Activated CD8-positive, alpha-beta memory T cell treated with anti-CD3 and anti-CD28 coated beads, Interleukin-2, amount 50 U/mL, for 4 hours (primary cell): ENCODE data around the gene SLC2A13.
"Not testable (repeated sequence)": the region's sequence is repeated elsewhere in the genome, so short reads cannot be mapped to it uniquely, and the experiment has no call there.

ENCODE experiments used
- DNase-seq: peaks from one replicate; pipeline ENCODE4 v3.0.0-alpha.2; 2020

The SLC2A13 gene

DNA sequence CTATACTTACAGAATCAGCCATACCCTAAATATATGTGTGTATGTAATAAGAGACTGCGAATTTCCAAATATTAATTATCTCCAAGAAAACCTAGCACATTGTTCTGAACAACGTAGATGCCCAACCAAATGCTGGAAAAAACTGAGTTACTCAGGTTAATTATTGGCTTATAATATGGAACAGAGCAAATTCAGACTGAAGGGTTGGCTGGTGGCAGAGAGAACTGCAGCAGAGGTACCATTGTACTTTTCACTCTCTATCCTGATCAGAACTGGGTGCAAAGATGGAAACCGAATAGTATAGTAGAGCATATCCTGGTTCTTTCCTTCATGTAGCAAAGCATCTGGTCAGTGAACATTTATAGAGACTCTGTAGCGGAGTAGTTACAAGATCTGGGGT, 185.7 kb downstream of the SLC2A13 start:
- no peak for DNase-seq

DNA sequence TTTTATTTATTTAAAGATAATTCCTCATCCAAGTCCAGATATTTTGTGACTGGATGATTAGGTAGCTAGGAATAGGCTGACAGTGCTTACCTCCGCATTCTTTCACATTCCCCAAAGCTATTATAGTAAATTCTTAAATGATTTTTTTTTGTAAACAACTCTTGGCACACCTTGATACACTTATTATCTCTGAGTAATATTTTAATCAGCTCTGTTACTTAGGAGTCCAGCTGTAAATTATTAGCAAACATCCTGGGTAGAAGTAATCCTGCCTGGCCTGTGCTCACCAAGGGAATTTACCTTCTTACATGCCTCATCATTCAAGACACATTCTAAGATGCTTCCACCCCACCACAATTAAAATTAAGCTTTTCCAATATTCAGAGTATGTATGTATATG, 186.1 kb downstream of the SLC2A13 start:
- DNase-seq, result no peak

DNA sequence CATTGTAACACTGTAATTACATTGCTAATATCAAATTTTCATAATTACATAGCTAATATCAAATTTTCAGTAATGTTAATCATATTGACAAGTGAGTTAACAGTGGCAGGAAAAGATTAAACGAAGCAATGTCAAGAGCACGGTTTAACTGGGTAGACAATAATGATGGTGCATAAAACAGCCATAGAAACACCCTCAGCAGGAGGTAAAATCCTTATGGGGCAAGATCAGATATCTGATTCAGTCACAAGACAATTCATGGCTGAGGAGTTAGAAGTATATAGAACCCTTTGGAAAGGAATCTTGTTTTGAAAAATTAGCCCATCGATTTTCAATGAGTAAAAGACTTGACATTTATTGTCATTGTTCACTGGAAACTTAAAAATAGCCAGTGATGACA, 190.6 kb downstream of the SLC2A13 start:
- DNase-seq, result no peak

- no peak for DNase-seq
Observed at GRCh38 chr12:39912211-39912980, 193.5 kb downstream of the SLC2A13 start.

DNA sequence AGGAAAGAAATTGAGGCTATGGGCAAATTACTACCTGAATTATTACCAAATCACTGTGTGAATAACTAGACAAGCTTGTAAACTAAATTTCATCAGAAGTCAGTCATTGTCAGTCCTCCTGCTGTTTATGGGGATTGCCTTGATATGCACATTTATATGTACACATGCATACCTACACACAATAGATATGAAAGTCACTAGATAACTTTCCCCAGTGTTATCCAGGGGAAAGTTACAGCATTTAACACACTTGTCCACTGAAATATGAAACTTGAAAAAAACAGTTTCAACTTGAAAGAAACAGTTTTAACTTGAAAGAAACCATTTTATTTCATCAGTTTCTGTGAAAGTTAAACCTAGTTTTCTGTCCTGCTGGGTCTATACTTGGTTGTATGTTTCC, 199.6 kb downstream of the SLC2A13 start:
- DNase-seq, result no peak

DNA sequence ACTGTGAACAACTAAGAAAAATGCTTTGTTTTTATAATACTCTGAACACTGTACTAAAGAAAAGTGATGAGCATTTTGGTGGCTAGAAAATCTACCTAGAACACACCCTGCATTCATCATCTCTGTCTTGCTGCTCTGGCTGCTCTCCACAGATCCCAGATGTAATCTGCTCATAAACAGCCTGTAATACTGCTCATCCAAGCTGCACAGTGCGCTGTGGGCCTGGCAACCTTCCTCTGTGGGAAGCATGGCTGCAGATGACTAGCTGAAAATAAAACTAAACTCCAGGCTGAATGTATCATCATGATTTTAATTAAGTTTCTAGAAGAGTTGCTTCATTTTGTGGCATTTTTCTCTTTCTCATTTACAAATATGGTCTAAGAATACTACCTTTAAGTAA, 200.7 kb downstream of the SLC2A13 start:
- no peak for DNase-seq

DNA sequence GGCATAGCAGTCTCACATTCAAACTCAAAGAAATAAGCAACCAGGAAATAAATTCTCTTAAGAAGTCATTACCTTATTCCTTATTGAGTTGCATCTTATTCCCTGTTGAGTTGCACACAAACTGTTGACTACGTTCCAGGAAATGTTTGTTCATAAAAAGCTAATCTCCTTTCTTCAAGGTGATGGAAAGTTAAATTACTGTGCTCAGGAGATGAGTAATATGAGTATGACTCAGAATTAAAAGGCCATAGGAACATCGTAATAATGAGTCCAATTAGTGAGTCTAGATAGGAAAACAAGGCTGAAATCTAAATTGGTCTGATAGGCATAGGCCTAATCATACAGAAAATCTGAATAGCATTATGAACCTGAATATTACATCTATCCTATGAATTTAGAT, 203.1 kb downstream of the SLC2A13 start:
- DNase-seq, result no peak

- no peak for DNase-seq
Observed at GRCh38 chr12:39897315-39897714, 208.6 kb downstream of the SLC2A13 start.

DNA sequence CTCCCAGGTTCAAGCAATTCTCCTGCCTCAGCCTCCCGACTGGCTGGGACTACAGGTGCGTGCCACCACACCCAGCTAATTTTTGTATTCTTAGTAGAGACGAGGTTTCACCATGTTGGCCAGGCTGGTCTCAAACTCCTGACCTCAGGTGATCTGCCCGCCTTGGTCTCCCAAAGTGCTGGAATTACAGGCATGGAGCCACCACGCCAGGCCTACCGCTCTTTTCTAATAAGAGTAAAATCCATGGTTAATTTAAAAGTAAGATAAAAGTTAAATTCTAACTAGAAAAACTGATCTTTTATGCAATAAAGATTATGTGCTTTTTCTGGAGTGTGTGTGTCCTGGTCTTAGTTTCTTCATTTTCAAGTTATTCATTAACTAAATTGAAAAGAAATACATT, 212.5 kb downstream of the SLC2A13 start:
- DNase-seq, result not testable (repeated sequence)

GRCh38 chr12:39892146-39892545, 213.7 kb downstream of the SLC2A13 start:
- DNase-seq, result no peak

DNA sequence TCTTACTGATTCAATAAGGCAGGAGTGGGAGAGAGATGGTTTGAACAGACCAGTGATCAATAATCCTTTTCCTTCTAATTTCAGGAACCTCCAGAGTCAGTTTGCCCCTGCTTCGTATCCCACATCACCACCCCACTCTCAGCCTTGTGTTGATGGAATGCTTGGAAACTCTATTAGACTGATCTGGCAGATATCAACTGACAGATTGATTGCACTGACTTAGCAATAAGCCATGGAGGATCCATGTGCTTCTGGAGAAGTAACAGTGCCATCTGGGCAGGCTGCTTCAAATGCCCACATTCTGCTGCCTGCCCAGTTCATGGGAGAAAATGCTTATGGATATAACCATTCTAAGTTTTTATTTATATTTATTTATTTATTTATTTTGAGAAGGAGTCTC, 218.0 kb downstream of the SLC2A13 start:
- DNase-seq, result no peak

- DNase-seq, result no peak
Observed at GRCh38 chr12:39886106-39886505, 219.8 kb downstream of the SLC2A13 start.

- DNase-seq, result no peak
Observed at GRCh38 chr12:39884616-39885125, 221.2 kb downstream of the SLC2A13 start.

- DNase-seq, result no peak
Observed at GRCh38 chr12:39883411-39883810, 222.5 kb downstream of the SLC2A13 start.

- no peak for DNase-seq
Observed at GRCh38 chr12:39878753-39879152, 227.1 kb downstream of the SLC2A13 start.

- DNase-seq, result no peak
Observed at GRCh38 chr12:39875721-39876120, 230.2 kb downstream of the SLC2A13 start.

- DNase-seq, result no peak
Observed at GRCh38 chr12:39874785-39875184, 231.1 kb downstream of the SLC2A13 start.

DNA sequence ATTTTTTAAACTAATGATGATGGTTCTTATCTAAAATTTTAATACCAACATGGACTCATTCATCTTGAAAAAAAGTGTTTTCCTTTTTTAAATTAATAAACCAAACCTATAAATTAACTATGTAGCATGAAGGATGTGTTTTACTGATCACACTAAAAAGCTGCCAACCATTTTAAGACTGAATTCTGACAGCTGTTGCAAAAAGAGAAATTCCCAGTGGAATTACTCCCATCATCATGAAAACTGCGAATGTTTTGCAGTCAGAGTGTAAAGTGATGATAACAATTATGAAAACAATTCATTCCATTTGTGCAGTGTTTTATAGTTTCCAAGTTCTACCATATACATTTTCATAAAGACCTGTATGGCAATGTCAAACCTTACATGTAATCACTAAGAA, 232.8 kb downstream of the SLC2A13 start:
- no peak for DNase-seq

DNA sequence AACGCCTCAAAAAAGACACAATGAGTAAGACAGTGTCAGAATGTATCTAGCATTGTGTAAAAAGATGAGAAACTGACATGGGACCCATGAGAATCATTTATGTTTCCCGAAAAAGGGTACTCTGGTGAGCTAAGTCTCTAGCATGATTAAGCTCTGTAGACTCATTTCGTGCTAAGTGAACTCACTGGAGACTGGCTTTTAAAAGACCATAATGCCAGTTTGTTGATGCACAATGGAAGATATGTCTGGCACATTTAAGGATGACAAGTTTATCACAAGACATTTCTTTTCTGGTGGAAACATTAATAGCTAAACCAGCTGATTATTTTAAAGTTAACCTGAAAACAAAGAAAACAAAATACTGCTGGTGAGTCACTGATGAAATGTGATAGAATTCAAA, 233.5 kb downstream of the SLC2A13 start:
- DNase-seq, result no peak

- DNase-seq, result no peak
Observed at GRCh38 chr12:39868328-39868725, 237.6 kb downstream of the SLC2A13 start.

DNA sequence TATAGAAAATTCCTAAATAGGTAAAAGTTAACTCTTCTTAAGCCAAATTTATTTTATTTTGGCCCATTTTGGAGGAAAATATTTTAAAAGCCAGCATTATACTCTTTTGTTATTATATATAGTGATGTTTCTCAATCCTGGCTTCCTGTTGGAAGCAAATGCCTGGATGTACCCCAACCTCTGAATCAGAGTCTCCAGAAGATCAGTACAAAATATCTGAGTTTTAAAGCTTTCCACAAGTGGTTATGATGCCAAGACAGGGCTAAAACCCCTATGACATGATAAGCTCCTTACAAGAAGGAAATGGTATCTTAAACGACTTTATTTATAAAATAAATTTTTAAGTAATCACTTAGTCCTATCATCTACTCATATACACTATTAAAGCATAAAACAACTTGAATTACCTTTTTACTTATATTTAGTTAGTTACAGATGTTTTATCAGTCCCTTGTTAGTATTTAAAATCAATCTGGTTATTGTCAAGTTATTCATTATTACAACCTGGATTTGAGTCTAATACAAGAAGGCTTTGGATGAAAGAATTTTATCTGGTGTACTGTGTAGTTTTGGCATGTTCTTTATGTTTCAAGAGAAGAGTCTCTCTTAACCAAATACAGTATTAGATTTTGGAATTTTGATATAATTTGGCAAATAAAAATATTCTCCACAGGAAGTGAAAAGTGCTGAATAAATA, 238.1 kb downstream of the SLC2A13 start:
- no peak for DNase-seq

DNA sequence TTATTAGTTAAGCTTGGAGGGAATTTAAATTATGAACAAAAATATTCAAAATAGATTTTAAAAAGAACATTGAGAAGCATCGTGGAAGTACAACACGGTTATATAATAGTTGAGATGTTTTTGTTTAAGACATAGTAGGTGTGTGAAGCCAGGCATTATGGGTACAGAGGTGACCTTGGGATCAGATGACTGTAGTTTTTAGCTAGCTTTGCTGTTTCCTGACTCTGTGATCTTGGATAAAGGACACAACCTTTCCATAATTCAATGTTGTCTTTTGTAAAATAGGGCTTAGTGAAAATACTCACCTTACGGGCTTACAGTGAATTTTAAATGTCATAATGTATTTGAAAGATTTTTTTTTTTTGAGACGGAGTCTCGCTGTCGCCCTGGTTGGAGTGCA, 239.7 kb downstream of the SLC2A13 start:
- no peak for DNase-seq

GRCh38 chr12:39860695-39861094, 245.2 kb downstream of the SLC2A13 start:
- DNase-seq, result no peak

DNA sequence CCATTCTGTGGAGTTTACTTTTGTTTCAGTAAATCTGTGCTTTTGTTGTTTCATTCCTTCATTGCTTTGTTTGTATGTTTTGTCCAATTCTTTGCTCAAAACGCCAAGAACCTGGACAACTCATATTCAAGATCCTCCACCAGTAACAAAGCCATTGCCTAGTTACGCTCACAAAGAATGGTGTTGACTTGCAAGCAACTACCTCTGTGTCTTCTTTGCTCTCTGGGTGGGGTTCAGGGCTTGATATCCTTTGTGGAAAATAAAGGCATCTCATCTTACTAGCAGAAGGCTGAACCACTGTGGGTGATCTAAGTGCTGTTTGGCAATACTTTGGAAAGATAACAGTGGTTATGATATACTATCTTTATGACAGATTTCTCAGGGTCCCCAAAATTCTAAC, 252.9 kb downstream of the SLC2A13 start:
- DNase-seq, result no peak

DNA sequence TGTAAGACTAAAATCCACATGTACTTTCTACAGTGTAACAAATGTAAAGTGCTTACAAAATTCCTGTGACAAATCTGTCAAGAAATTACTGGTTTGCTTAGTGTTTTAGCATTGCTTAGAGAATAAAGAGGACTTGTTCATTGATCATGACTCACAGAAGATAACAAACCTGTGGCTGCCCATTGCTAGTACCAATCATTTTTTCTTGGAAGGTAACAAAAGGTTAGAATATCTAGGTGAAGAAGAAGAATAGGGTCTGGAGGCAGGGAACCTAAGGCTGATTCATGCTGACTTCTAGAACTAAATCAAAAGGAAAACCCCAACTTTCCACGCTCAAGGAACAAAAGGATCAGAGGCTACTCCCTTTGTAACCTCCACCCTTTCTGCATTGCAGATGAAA, 253.5 kb downstream of the SLC2A13 start:
- no peak for DNase-seq
